ENCODE measurements around the gene SBSN. TPM values are rescaled to one million over a fixed set of nuclear protein-coding genes. Genes with fewer than 3 reads are reported as not detected.

Gene SBSN, protein sequence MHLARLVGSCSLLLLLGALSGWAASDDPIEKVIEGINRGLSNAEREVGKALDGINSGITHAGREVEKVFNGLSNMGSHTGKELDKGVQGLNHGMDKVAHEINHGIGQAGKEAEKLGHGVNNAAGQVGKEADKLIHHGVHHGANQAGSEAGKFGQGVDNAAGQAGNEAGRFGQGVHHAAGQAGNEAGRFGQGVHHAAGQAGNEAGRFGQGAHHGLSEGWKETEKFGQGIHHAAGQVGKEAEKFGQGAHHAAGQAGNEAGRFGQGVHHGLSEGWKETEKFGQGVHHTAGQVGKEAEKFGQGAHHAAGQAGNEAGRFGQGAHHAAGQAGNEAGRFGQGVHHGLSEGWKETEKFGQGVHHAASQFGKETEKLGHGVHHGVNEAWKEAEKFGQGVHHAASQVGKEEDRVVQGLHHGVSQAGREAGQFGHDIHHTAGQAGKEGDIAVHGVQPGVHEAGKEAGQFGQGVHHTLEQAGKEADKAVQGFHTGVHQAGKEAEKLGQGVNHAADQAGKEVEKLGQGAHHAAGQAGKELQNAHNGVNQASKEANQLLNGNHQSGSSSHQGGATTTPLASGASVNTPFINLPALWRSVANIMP
- not detected in 2 replicates for polyA plus RNA-seq (2014; cell fraction: cytosol; rRNA removed)
- not detected in 2 replicates for polyA plus RNA-seq (2014; cell fraction: nucleus; rRNA removed)

DNA sequence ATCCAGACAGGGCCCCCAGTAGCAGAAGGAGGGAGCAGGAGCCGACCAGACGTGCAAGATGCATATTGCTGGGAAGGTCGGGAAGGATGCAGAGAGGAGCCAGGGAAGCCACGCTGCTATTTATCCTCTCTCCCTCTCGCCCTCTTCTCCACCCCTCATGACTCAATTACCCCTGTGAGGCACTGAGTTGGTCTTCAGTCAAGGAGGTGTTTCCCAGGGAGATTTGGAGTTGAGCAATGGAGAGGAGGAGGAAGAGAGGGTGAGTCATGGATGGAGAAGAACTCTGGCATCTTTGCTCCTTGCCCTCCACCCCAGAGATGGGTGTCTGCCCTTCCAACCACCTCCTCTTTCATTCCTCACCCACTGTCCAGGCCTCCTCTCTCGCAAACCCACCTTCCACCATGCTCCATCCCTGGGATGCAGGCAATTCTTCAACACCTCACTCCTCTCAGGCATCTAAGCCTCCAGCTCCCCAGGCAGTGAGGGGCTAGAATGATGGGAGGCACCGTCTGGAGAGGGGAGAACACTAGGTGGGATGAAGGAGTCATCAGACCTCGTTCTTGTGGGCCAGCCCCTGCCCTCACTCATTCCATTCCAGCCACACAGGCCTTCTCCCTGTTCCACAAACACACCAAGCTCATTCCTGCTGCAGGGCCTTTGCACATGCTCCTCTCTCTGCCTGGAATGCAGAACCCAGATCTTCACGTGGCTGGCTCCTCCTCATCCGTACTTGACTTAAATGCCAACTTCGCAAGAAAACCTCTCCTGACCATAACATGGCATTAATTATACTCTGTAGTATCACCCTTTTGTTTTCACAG lies at the start of gene SBSN:
Gene SBSN, minus strand, starts transcription at position 94 of the 821 bp plus-strand sequence. Its CDS starts 30 bp downstream, at position 64.
- DNase-seq (ENCODE audit: low spot score) = no peak

DNA sequence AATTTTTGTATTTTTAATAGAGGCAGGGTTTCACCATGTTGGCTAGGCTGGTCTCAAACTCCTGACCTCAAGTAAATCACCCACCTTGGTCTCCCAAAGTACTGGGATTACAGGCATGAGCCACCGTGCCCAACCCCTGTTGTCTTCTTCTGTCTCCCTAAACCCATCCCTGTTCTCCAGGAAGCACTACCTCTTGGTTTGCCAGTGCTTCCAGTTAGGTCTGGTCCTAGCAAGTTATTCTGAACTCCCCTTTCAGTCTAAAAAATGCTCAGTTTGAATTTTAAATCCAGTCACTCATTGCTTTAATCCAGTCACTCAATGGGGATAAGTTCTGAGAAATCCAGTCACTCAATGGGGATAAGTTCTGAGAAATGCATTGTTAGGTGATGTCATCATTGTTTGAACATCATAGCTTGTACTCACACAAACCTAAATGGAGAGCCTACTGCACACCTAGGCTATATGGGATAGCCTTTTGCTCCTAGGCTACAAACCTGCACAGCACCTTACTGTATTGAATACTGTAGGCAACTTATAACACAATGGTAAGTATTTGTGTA lies 43.4 kb upstream of the SBSN start:
- no peak for DNase-seq (ENCODE audit: low spot score)

DNA sequence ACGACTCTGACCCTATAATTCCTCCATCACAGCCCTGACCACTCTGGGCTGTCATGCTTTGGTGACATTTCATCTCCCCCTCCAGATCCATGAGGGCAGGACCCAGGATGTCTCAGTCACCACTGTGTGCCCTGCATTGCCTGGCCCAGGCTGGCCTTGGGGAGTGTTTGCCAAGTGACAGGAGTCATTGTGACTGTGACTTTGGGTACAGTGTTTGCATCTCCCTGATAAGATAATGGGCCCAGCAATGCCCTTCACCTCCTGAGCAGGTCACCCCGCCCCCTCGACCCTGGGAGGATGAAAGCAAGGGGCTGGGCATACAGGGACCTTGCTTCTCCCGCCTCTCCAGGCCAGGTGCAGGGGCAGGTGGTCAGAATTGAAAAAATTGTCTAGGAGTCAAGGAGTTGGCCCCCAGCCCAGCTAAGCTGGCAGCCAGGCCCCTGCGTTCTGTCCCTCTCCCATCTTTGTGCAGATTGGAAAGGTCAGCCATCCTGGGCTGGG lies 41.2 kb upstream of the SBSN start:
- no peak for DNase-seq (ENCODE audit: low spot score)

- no peak for DNase-seq (ENCODE audit: low spot score)
Observed at GRCh38 chr19:35566738-35567137, 38.6 kb upstream of the SBSN start.

- no peak for DNase-seq (ENCODE audit: low spot score)
Observed at GRCh38 chr19:35565016-35565856, 37.1 kb upstream of the SBSN start.

- DNase-seq (ENCODE audit: low spot score) = no peak
Observed at GRCh38 chr19:35563207-35563829, 35.2 kb upstream of the SBSN start, which contains the start of gene ATP4A. Gene ATP4A (minus strand): TSS chr19:35563658. CDS start chr19:35563629, 29 bp downstream.

GRCh38 chr19:35562776-35563175 lies 34.7 kb upstream of the SBSN start:
- DNase-seq (ENCODE audit: low spot score) = no peak

- DNase-seq (ENCODE audit: low spot score) = no peak
Observed at GRCh38 chr19:35562336-35562735, 34.2 kb upstream of the SBSN start.

DNA sequence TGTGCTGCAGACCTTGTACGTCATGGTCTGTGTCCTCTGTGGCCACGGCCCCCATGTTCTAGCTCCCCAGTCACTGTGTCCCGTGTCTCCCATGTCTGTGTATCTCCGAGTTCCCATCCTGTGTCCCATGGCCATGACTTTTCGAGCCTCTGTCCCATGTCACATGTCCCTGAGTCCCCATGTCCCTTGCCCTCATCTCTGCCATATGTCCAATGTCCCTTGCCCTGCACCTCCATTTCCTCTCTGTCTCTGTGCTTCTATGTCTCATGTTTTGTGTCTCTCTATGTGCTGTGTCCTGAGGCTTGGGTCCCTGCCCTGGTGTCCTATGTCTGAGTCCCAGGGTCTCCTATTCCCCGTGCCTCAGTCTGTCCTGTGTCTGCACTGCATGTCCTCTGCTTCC lies 33.3 kb upstream of the SBSN start:
- no peak for DNase-seq (ENCODE audit: low spot score)

GRCh38 chr19:35560677-35561076 lies 32.6 kb upstream of the SBSN start:
- DNase-seq (ENCODE audit: low spot score) = no peak

DNA sequence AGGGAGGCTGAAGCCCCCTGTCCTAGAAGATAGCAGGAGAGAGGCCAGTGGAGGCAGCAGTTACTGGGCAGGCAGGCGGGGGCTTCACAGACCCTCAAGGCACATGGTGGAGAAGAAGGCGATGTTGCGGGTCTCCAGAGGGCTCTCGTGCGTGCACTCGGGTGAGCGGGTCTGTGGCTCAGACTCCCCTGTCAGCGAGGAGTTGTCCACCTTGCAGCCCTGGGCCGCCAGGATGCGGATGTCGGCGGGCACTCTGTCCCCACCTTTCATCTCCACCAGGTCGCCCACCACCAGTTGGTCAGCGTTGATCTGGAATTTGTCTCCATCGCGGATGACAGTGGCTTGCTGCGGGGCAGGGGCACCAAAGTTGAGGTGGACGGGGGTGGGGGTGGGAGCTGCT lies 32.2 kb upstream of the SBSN start:
- DNase-seq (ENCODE audit: low spot score) = no peak

DNA sequence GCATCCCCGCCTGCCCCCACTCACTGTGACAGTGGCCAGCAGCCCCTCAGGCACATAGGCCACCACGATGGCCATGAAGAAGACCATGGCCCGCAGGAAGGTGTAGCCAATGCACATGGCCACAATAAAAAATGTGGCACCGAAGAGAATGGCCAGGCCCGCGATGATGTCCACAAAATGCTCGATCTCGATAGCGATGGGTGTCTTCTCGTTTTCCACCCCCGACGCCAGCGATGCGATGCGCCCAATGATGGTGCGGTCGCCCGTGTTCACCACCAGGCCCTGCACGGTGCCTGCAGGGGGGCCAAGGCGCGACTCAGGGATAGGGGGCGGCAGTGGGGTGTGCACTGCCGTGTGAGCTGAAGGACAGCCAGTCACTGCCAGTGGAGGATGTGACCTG lies 31.7 kb upstream of the SBSN start:
- no peak for DNase-seq (ENCODE audit: low spot score)

GRCh38 chr19:35559281-35559659 lies 31.2 kb upstream of the SBSN start:
- no peak for DNase-seq (ENCODE audit: low spot score)

- no peak for DNase-seq (ENCODE audit: low spot score)
Observed at GRCh38 chr19:35558400-35559280, 30.5 kb upstream of the SBSN start.

DNA sequence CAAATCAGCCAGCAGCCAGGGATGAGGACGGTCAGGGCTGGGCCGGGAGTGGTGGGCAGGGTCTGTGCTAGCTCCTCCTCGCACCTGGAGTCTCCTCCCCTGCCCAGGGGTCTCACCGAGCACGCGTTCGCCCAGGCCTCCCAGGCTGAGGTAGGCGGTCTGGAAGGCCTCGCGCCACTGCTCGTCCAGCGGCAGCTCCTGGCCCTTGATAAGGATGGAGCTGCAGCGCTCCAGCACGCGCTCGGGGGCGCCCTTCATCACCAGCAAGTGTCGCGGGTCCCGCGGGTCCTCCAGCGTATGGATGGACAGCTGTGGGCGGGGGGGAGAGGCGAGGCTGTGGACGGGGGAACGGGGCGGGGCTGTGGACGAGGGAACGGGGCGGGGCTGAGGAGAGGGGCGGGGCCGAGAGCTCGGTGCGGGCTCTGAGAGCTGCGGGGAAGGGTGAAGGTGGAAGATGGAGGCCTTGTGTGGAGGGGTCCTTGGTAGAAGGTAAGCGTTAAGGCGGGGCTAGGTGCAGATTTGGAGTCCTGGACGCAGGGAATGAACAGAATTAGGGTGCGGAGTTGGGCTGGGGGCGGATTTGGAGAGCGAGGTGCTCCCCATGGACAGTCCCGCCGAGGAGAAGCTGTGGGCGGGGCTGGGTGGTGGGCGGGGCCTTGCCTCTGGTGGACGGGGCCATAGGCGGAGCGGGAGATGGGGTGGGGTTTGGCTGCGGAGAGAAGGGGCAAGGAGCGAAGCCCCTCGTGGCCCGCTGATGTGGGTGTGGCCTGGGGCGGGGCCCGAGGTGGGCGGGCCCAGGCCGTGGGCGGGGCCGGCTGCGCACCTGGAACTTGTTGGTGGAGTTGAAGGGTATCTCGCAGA lies 29.7 kb upstream of the SBSN start:
- peak; percentile 78 for DNase-seq (ENCODE audit: low spot score)

DNA sequence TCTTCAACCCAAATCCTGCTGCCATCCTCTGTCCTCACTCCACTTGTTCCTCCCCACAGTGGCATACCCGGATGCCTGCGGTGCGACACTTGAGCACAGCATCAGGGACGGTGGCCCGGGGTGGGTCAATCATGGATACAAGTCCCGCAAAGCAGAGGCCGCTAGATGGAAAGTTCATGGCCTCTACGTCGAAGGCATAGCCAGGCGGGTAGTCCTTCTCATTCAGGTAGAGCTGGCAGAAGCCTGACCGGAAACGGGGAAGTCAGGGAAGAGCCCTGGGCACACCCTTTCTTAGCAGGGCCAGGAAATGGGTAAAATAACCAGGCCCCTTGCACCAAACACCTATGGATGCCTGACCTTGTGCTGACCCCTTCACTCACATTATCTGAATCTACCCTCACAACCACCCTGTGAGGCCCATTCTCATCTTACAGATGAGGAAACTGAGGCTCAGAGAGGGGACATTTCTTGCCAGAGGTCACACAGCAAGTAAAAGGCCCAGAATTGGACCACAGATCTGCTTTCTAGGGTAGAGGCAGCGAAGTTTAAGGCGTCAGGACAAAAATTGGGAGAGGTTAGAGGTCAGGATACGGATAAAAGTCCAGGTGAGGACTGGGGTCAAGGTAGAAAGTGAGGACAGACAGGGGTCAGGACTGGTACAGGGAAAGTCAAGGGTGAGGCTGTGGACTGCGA lies 28.9 kb upstream of the SBSN start:
- no peak for DNase-seq (ENCODE audit: low spot score)

DNA sequence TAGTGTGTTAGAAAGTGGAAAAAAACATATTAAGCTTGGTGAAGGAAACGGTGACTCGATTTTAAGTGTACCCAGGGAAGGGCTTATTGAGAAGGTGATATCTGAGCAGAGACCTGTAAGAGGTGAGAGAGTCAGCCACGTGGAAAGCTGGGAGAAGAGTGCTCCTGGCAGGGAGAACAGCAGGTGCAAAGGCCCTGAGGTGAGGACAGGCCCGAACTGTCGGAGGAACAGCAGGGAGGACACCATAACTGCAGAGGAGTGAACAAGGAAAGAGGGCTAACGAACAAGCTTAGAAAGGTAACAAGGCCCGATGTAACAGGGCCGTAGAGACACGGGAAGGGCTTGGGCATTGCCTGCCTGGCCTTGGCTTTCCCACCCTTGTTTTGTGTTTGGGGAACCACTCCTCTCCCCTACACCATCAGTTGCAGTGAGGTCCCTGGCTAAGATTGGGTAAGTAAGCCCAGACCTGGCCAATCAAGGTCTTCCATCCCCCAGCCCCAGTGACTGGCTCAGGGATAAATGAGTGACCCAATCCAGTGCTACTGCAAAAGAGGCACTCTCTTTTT lies 28.0 kb upstream of the SBSN start:
- no peak for DNase-seq (ENCODE audit: low spot score)

Measured in SK-N-DZ (cell line).